HG03066 (cell line): ENCODE results near the gene INPP4A.
A peak's percentile ranks its signal among the peaks of the same experiment; 100 is the strongest.

Experiments used
- ATAC-seq: cut with Tn5 transposase; IDR thresholded peaks from one replicate; pipeline ENCODE4 v1.9.1; 2021; ENCODE audit warnings: low read depth; ENCODE audit not compliant: unreplicated experiment

INPP4A gene

GRCh38 chr2:98606431-98606830 lies 161.8 kb downstream of the INPP4A start:
- no peak for ATAC-seq

GRCh38 chr2:98607104-98607503 lies 162.4 kb downstream of the INPP4A start:
- ATAC-seq = no peak

- no peak for ATAC-seq
Measured at GRCh38 chr2:98607741-98608115, 163.1 kb downstream of the INPP4A start.

GRCh38 chr2:98608116-98608961 lies 163.7 kb downstream of the INPP4A start, which contains the start of the genes COA5 and UNC50:
Gene COA5 (minus strand): TSS chr2:98608512. CDS start chr2:98608405, 107 bp downstream.
Gene UNC50 (plus strand): TSS chr2:98608589. CDS start chr2:98609760, 1,171 bp downstream.
- peak; percentile 79 for ATAC-seq

- no peak for ATAC-seq
Measured at GRCh38 chr2:98608962-98609604, 164.4 kb downstream of the INPP4A start.

- no peak for ATAC-seq
Measured at GRCh38 chr2:98614024-98614739, 169.5 kb downstream of the INPP4A start.

GRCh38 chr2:98615481-98615880 lies 170.8 kb downstream of the INPP4A start:
- no peak for ATAC-seq

GRCh38 chr2:98617149-98617548 lies 172.5 kb downstream of the INPP4A start:
- no peak for ATAC-seq

GRCh38 chr2:98623657-98624056 lies 179.0 kb downstream of the INPP4A start:
- no peak for ATAC-seq

GRCh38 chr2:98632351-98632750 lies 187.7 kb downstream of the INPP4A start:
- no peak for ATAC-seq

- ATAC-seq = no peak
Measured at GRCh38 chr2:98634406-98635092, 189.9 kb downstream of the INPP4A start.

- peak; percentile 80 for ATAC-seq
Measured at GRCh38 chr2:98637401-98638147, 192.9 kb downstream of the INPP4A start.

- ATAC-seq = no peak
Measured at GRCh38 chr2:98643496-98644100, 198.9 kb downstream of the INPP4A start.
